Measurements from ENCODE around the gene BMP8B. TPM values are rescaled to one million over a fixed set of nuclear protein-coding genes. Genes with fewer than 3 reads are reported as not detected.

Gene BMP8B
- total and polyA plus RNA-seq, 2 donors (not counting 1 experiment from before 2014, with no cell fraction given) = 1.5 to 2.3 TPM

DNA sequence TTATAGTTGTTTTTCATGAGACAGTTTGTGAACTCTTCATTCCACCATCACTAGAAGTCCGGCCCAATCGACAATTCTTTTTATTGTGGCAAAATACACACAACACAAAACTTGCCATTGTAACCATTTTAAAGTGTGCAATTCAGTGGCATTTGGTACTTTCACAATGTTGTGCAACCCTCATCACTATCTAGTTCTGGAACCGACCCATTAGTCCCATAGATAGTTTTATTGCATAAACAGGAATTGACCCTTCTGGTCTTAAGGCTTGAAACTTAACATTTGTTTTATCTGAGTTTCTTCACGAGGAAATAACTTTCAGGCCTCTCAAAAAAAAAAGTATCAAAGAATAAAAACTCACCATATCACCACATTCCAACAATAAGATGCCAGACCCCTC is 58.8 kb downstream of the BMP8B start:
- Mint-ChIP-seq H3K9me3 (ENCODE audit: insufficient read depth) (no peaks in the 10 kb centered on the region), H3K4me1 (peaks cover 11% of the 10 kb centered on the region), H3K27me3 (peaks cover 56% of the 10 kb centered on the region), H3K27ac (no peak overlapping the region), H3K4me3 (no peak overlapping the region)
- intact Hi-C loops (cut with micrococcal nuclease) = loop anchor here (10.0 kb wide), 1 partner anchor 65 kb away; no protein-coding TSS in a partner anchor
- ChIA-PET POLR2A (no interaction called here), CTCF (no interaction called here)
- H3K79me2 ChIP-seq (ENCODE audit: control insufficient read depth, insufficient read depth, low read length) = no peaks in the 10 kb centered on the region
- no peaks in the 10 kb centered on the region for H4K20me1 ChIP-seq (ENCODE audit: control insufficient read depth, insufficient read depth, low read length, poor library complexity, severe bottlenecking)
- DNase-seq (no peak), ATAC-seq (ENCODE audit: low read depth) (no peak)
- TF ChIP-seq, protein P1, sequence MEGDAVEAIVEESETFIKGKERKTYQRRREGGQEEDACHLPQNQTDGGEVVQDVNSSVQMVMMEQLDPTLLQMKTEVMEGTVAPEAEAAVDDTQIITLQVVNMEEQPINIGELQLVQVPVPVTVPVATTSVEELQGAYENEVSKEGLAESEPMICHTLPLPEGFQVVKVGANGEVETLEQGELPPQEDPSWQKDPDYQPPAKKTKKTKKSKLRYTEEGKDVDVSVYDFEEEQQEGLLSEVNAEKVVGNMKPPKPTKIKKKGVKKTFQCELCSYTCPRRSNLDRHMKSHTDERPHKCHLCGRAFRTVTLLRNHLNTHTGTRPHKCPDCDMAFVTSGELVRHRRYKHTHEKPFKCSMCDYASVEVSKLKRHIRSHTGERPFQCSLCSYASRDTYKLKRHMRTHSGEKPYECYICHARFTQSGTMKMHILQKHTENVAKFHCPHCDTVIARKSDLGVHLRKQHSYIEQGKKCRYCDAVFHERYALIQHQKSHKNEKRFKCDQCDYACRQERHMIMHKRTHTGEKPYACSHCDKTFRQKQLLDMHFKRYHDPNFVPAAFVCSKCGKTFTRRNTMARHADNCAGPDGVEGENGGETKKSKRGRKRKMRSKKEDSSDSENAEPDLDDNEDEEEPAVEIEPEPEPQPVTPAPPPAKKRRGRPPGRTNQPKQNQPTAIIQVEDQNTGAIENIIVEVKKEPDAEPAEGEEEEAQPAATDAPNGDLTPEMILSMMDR (IDR thresholded peaks at IDR 0.05) = no peak
- TF ChIP-seq EZH2 (IDR thresholded peaks at IDR 0.05; ENCODE audit: borderline replicate concordance, insufficient read depth, low read depth, low read length, poor library complexity, severe bottlenecking) = no peak
- no peak overlapping the region for H2AFZ ChIP-seq (ENCODE audit: insufficient read depth, low read depth, low read length, poor library complexity, severe bottlenecking)
- H3K4me1 ChIP-seq (ENCODE audit: control insufficient read depth in 2 of 2, insufficient read depth in 2 of 2, low read length in 2 of 2) = peaks cover 0 to 5% of the 10 kb centered on the region in 2 donors
- H3K27me3 ChIP-seq (replicated peaks in 1 of 4; ENCODE audit: control extremely low read depth in 1 of 4, control insufficient read depth in 3 of 4, insufficient read depth in 4 of 4, low read length in 3 of 4) = peaks cover 0 to 42% (median 22%) of the 10 kb centered on the region in 4 experiments
- no peaks in the 10 kb centered on the region for H3K9me3 ChIP-seq (ENCODE audit: control extremely low read depth in 1 of 3, control insufficient read depth in 2 of 3, insufficient read depth in 1 of 3, low read length in 2 of 3)
- WGBS (ENCODE audit: insufficient coverage) = 67% methylated on average over 2 of the region's 4 CpGs
- H3K4me2 ChIP-seq (replicated peaks; ENCODE audit: low read depth, low read length, poor library complexity, severe bottlenecking) = no peak overlapping the region
- H3K27ac ChIP-seq (ENCODE audit: low read length in 2 of 2) = no peak overlapping the region
- no peak overlapping the region for H3K4me3 ChIP-seq (ENCODE audit: control extremely low read depth in 1 of 5, extremely low read depth in 1 of 5, insufficient read depth in 1 of 5, low read depth in 2 of 5, low read length in 4 of 5)
- no peak overlapping the region for H3K9ac ChIP-seq (ENCODE audit: low read length)
- H3K36me3 ChIP-seq (replicated peaks in 1 of 2; ENCODE audit: control extremely low read depth in 1 of 2, control insufficient read depth in 1 of 2, extremely low read depth in 1 of 2, insufficient read depth in 2 of 2, low read length in 1 of 2) = no peaks in the 10 kb centered on the region

DNA sequence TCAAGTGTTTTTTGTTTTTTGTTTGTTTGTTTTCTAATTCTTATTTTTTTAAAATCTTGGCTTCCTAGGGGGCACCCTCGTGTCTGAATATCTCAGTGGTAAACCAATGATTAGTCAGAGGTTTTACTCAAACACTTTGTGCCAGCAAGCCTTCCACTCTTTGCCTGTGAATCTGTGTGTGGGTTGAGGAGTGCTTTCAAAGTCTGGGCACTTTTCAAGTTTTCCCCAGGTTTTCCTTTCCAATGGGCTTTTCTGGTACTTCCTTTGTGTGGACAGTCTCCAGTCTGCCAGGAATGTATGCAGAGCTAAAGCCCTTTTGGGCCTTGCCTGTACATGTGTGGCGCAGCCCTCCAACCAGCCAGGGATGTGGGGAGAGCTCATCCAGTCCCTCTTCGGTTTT is 59.6 kb downstream of the BMP8B start:
- Histone ChIP-seq H2AFZ (ENCODE audit: insufficient read depth, low read depth, low read length, poor library complexity, severe bottlenecking) (no peak overlapping the region), H3K4me2 (replicated peaks; ENCODE audit: low read depth, low read length, poor library complexity, severe bottlenecking) (no peak overlapping the region), H3K9ac (ENCODE audit: low read length) (no peak overlapping the region), H3K36me3 (replicated peaks in 1 of 2; ENCODE audit: control extremely low read depth in 1 of 2, control insufficient read depth in 1 of 2, extremely low read depth in 1 of 2, insufficient read depth in 2 of 2, low read length in 1 of 2) (no peaks in the 10 kb centered on the region), H3K79me2 (ENCODE audit: control insufficient read depth, insufficient read depth, low read length) (no peaks in the 10 kb centered on the region), H3K27ac (ENCODE audit: low read length in 2 of 2) (no peak overlapping the region), H4K20me1 (ENCODE audit: control insufficient read depth, insufficient read depth, low read length, poor library complexity, severe bottlenecking) (no peaks in the 10 kb centered on the region), H3K9me3 (ENCODE audit: control extremely low read depth in 1 of 3, control insufficient read depth in 2 of 3, insufficient read depth in 1 of 3, low read length in 2 of 3) (no peaks in the 10 kb centered on the region), H3K4me1 (ENCODE audit: control insufficient read depth in 2 of 2, insufficient read depth in 2 of 2, low read length in 2 of 2) (peaks cover 0 to 5% of the 10 kb centered on the region in 2 donors), H3K4me3 (ENCODE audit: control extremely low read depth in 1 of 5, extremely low read depth in 1 of 5, insufficient read depth in 1 of 5, low read depth in 2 of 5, low read length in 4 of 5) (no peak overlapping the region), H3K27me3 (replicated peaks in 1 of 4; ENCODE audit: control extremely low read depth in 1 of 4, control insufficient read depth in 3 of 4, insufficient read depth in 4 of 4, low read length in 3 of 4) (peaks cover 0 to 40% (median 17%) of the 10 kb centered on the region in 4 experiments)
- ATAC-seq (ENCODE audit: low read depth) (no peak), DNase-seq (no peak)
- 100% methylated on average over 1 of the region's 3 CpGs for WGBS (ENCODE audit: insufficient coverage)
- no peaks in the 10 kb centered on the region for H3K9me3 Mint-ChIP-seq (ENCODE audit: insufficient read depth)
- H3K4me1 Mint-ChIP-seq = peaks cover 11% of the 10 kb centered on the region
- intact Hi-C loops (cut with micrococcal nuclease) = loop anchor here (10.0 kb wide), 1 partner anchor 66 kb away; no protein-coding TSS in a partner anchor
- H3K27ac Mint-ChIP-seq = no peak overlapping the region
- peaks cover 57% of the 10 kb centered on the region for H3K27me3 Mint-ChIP-seq
- ChIA-PET POLR2A (no interaction called here), CTCF (interaction anchor here (1.0 to 1.4 kb wide), 2 partner anchors 9 to 11 kb away, joined by 3 read pairs; no protein-coding TSS in a partner anchor)
- TF ChIP-seq EZH2 (IDR thresholded peaks at IDR 0.05; ENCODE audit: borderline replicate concordance, insufficient read depth, low read depth, low read length, poor library complexity, severe bottlenecking) = no peak
- TF ChIP-seq, protein P1 (IDR thresholded peaks at IDR 0.05) = no peak
- H3K4me3 Mint-ChIP-seq = no peak overlapping the region

All from B cell (primary cell).